ENCODE measurements around the gene GPR27.

Gene GPR27

DNA sequence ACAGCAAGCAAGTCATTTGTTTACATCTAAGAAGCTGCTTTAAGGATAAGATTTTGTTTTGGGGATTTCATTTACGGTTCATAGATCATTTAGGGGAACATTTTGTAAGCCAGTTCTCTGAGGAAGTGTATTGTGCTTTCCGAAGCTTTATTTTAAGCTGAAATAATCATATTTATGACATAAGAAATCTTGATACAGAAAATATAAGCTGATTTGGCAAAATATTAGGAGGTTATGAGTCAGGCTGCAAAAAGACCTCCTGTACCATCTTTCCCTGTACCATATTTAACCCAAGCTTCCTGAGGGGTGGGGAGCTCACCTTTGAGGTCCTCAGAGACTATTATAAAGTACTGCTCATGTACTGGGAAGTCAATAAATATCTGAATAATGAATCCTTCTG lies 20.3 kb upstream of the GPR27 start:
- no peak for DNase-seq

GRCh38 chr3:71734881-71735280 lies 18.8 kb upstream of the GPR27 start:
- DNase-seq = no peak

DNA sequence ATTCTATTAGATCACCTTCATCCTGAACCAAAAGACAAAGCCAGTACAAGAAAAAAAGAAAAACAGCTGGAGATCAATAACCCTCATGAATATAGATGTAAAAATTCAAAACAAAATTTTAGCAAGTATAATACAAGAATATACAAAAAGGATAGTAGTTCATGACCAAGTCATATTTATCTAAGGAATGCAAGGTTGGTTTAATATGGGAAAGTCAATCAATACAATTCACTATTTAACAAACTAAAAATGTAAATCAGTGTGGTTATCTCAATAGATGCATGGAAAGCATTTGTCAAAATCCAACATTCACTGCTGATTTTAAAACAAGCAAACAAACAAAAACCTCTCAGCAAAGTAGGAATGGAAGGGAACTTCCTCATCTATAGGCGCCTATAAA lies 11.0 kb upstream of the GPR27 start:
- DNase-seq = no peak

GRCh38 chr3:71744738-71745137 lies 8.9 kb upstream of the GPR27 start:
- DNase-seq = no peak

- no peak for DNase-seq
These were observed 2.1 kb upstream of the GPR27 start for GRCh38 chr3:71751602-71752001.

- DNase-seq = no peak
These were observed 589 bp upstream of the GPR27 start for GRCh38 chr3:71752831-71753700.

DNA sequence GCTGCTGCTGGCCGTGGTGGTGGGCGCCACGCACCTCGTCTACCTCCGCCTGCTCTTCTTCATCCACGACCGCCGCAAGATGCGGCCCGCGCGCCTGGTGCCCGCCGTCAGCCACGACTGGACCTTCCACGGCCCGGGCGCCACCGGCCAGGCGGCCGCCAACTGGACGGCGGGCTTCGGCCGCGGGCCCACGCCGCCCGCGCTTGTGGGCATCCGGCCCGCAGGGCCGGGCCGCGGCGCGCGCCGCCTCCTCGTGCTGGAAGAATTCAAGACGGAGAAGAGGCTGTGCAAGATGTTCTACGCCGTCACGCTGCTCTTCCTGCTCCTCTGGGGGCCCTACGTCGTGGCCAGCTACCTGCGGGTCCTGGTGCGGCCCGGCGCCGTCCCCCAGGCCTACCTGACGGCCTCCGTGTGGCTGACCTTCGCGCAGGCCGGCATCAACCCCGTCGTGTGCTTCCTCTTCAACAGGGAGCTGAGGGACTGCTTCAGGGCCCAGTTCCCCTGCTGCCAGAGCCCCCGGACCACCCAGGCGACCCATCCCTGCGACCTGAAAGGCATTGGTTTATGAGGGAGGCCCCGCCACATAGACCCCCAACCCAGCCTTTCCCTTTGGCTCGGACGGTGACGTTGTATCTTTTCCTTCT lies 1.1 kb downstream of the GPR27 start:
- no peak for DNase-seq

GRCh38 chr3:71758091-71758490 lies 4.4 kb downstream of the GPR27 start:
- DNase-seq = no peak

DNA sequence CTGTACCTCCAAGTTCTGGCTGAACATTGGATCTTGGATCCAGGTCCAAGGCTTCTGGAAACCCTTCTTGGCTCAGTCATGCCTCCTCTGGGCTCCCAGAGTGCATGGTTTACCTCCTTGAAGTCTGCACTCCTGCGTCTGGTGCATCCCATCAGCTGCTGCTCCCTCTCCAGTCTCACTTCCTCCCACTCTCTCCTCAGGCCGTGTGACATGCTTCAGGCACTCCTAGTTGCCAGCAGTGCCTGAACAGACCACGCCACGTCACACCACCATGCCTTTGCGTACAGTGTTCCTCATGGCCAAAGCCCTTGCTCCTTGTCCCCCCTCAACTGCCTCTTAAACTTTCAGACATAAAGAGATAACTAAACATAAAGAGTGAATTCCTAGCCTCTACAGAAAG lies 5.7 kb downstream of the GPR27 start:
- DNase-seq = no peak

- DNase-seq = no peak
These were observed 6.5 kb downstream of the GPR27 start for GRCh38 chr3:71760140-71760539.

GRCh38 chr3:71763426-71763825 lies 9.8 kb downstream of the GPR27 start:
- DNase-seq = no peak

DNA sequence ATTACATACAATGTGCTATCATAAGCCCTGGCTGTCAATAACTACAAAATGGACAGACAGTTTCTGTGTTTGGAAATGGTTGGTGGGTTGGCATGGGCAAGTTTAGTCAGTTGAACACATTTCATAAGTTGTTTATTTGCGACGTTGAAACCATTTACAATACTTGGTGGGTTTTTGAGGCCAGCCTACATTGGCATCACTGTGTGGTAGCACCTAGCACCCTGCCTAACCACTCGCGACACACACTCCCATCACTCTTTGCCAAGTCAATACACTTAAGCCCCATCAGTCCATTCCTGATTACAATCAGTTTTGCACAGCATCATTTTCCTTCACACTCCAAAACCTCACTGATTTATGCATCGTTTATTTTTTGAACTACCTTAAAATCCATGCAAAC lies 17.5 kb downstream of the GPR27 start:
- DNase-seq = no peak

DNA sequence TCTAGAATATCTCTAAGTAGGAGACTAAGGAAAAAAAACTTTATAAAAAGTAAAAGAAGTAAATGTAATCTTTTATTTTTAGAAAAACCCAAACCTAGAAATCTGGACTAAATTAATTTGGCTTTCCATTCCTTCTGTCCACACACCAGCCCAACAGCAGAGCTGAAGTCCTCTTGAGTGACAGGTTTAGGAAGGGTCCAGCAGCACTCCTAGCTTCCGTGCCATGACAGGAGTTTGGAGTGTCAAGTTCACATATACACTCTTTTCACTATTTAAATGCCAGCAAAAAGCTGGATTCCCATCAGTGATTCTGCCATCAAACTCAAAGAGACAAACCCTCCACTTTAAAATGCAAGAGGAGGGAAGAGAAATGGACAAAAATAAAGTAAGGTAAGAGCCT lies 18.2 kb downstream of the GPR27 start:
- no peak for DNase-seq

GRCh38 chr3:71776538-71776937 lies 22.9 kb downstream of the GPR27 start:
- DNase-seq = no peak

DNA sequence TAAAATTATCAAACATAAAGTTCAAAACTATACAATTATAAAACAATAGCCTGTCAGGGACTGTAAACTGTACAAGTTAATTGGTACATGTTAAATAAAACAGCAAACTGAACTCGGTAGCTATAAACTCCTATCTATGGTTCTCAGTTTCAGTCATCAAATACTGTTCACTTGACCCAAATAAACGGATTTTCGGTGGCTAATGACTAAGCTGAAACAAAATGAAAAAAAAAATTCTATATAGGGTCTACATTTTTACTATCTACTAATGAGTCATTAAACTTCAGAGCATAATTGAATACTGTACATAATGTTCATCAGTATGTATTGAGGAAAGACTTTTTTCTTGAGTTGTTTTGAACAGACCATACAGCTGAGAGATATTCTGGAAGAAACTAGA lies 24.7 kb downstream of the GPR27 start:
- DNase-seq = no peak

DNA sequence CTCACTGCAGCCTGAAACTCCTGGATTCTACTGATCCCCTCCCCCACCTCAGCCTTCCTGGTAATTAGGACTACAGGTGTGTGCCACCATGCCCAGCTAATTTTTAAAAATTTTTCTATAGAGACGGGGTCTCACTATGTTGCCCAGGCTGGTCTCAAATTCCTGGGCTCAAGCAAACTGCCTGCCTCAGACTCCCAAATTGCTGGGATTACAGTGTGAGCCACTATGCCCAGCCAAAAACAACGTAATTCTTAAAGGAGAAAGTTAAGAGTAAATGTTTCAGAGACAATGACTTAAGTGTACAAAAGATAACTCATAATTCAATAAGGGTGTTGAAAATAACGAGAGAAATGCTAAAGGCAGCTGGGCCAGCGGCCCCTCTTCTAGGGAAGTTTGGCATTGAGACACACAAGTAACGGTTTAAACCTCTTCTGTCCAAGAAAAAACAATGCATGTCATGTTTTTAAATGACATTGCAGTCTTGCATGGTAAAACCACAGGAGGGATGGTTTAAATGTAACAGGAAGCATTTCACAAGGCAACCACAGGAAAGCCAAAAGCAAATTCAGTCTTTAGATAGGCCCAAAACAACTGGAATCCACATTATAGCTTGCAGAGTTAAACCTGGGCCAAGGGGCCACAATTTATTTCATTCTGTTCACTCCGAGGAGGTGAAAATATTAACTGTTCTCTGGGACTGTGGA lies 26.2 kb downstream of the GPR27 start:
- DNase-seq = no peak

DNA sequence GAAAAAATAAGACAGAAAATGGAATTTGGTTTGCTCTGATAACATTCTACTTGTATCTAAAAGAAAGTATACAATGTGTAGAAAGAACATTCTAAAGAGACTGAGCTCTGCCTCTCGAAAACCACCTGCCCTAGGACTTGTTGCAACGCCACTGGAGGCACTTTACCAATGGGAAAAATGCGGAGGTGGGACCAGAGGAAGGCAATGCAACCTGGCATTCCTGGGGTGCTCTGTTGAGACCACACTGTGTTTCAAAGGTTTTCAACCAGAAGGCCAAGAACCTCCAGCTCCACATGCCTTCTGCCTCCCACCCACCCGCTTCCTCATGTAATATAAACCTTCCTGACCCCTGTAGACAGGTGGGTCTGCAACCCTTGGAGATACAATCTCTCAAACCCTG lies 26.8 kb downstream of the GPR27 start:
- DNase-seq = no peak

- no peak for DNase-seq
These were observed 29.5 kb downstream of the GPR27 start for GRCh38 chr3:71783152-71783551.

DNA sequence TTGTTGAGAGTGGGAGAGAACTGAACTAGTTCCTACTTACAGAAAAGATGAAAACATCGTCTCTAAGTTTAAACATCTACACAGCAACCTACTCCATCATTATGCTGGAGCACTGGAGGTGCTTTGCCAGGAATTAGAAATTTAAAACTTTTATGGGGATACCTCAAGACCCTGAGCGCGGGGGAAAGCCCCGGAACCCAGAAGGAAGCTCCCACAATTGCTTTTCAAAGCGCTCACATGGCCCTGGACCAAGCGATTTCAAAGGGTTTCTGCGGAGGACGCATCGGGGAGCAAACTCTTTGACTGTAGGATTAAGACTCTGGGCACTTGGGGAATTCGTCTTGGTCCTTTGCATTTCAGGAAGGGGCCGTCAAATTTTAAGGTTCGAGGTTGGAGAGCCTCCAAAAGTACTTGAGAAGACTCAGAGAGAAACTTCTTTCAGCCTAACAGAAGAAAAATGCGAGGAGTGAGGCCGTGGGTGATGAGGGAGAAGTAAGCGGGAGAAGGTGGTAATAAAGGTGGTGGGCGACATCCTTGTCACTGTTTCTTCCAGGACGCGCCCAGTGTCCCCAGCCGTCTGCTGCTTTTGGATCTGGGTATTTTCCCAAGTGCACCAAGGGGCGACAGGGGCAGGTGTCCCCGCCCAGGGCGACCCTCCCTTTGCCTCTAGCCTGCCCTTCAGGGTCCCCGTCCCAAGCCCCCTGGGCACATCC lies 30.7 kb downstream of the GPR27 start:
- DNase-seq = no peak

DNA sequence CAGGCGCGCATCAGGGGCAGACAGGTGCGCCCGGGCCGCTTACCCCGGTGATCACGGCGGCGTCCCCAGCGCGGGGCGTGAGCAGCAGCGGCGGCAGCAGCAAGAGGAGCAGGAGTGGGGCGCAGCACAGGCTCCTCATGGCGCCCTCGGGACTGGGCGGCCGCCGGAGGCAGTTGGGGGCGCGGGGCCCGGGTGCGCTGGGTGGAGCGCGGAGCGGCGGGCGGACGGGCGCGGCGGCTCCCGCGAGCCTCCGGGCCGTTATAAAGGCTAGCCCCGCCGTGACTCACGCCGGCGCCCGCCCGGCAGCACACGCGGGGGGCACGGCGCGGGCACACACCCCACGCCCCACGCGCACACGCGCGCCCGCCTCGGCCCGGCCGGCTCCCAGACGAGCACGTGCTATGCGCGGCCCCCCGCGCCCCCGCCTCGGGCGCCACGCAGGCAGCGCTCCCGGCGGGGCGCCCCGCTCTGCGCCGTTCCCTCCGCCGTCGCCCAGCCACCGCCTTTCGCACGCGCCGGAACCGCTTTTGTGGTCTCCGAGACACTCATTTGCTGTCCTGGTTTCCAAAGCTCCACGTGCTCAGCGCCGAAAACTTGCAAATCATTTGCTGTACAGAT lies 31.4 kb downstream of the GPR27 start, which contains the start of gene PROK2:
PROK2 (minus strand) TSS at position 235 of the 618 bp plus-strand sequence; CDS start at position 139, 96 bp downstream.
- DNase-seq = peak in 1 of 2 experiments; percentile 16

- no peak for DNase-seq
These were observed 32.0 kb downstream of the GPR27 start for GRCh38 chr3:71785532-71786216.

DNA sequence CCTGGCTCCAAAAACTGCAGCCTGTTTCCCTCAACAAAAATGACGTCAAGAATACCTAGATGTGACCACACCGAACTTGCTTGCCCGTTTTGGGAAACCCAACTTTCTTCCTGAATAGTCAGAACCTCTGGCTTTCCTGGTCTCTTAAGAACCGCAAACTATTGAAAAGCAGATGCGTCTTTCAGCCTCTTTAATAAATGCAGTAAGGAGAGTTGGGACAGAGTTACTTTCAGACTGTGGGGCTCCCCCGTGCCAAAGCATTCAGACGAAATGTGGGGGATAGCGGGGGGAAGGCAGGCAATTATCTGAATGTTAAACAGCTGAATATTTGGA lies 32.5 kb downstream of the GPR27 start:
- DNase-seq = no peak
